Measurements from ENCODE around the gene LYL1. TPM values are rescaled to one million over a fixed set of nuclear protein-coding genes. Genes with fewer than 3 reads are reported as not detected.

Gene LYL1
- total and polyA plus RNA-seq, 2 donors (not counting 1 experiment from before 2014, with no cell fraction given) = 112 to 125 TPM

- H3K36me3 ChIP-seq (replicated peaks in 1 of 2; ENCODE audit: control extremely low read depth in 1 of 2, control insufficient read depth in 1 of 2, extremely low read depth in 1 of 2, insufficient read depth in 2 of 2, low read length in 1 of 2) = no peaks in the 10 kb centered on the region
- H3K9me3 Mint-ChIP-seq (ENCODE audit: insufficient read depth) = no peaks in the 10 kb centered on the region
- no peaks in the 10 kb centered on the region for H3K27me3 ChIP-seq (replicated peaks in 1 of 4; ENCODE audit: control extremely low read depth in 1 of 4, control insufficient read depth in 3 of 4, insufficient read depth in 4 of 4, low read length in 3 of 4)
- no peak overlapping the region for H3K27ac ChIP-seq (ENCODE audit: low read length in 2 of 2)
- TF ChIP-seq CTCF (IDR thresholded peaks at IDR 0.05) (no peak), EZH2 (IDR thresholded peaks at IDR 0.05; ENCODE audit: borderline replicate concordance, insufficient read depth, low read depth, low read length, poor library complexity, severe bottlenecking) (no peak)
- H3K9me3 ChIP-seq (ENCODE audit: control extremely low read depth in 1 of 3, control insufficient read depth in 2 of 3, insufficient read depth in 1 of 3, low read length in 2 of 3) = no peaks in the 10 kb centered on the region
- ATAC-seq (ENCODE audit: low read depth) = no peak
- no peak overlapping the region for H3K4me3 ChIP-seq (ENCODE audit: control extremely low read depth in 1 of 5, extremely low read depth in 1 of 5, insufficient read depth in 1 of 5, low read depth in 2 of 5, low read length in 4 of 5)
- no peak overlapping the region for H2AFZ ChIP-seq (ENCODE audit: insufficient read depth, low read depth, low read length, poor library complexity, severe bottlenecking)
- H3K4me2 ChIP-seq (replicated peaks; ENCODE audit: low read depth, low read length, poor library complexity, severe bottlenecking) = no peak overlapping the region
- peaks cover 11 to 29% of the 10 kb centered on the region in 2 donors for H3K4me1 ChIP-seq (ENCODE audit: control insufficient read depth in 2 of 2, insufficient read depth in 2 of 2, low read length in 2 of 2)
- no peak for DNase-seq
- ChIA-PET POLR2A (no interaction called here), CTCF (interaction anchor here (0.5 to 8.2 kb wide), 8 partner anchors 18 to 1004 kb away, joined by 3 to 285 read pairs (median 4); no protein-coding TSS in a partner anchor)
- intact Hi-C loops (cut with micrococcal nuclease) = loop anchor here (5.0 kb wide), 1 partner anchor 59 kb away; no protein-coding TSS in a partner anchor
- H3K27ac Mint-ChIP-seq = no peak overlapping the region
- H3K9ac ChIP-seq (ENCODE audit: low read length) = no peak overlapping the region
- H4K20me1 ChIP-seq (ENCODE audit: control insufficient read depth, insufficient read depth, low read length, poor library complexity, severe bottlenecking) = peaks cover 7% of the 10 kb centered on the region
- H3K79me2 ChIP-seq (ENCODE audit: control insufficient read depth, insufficient read depth, low read length) = peaks cover 8% of the 10 kb centered on the region
- H3K4me3 Mint-ChIP-seq = no peak overlapping the region
- 78% methylated on average over 22 of the region's 25 CpGs for WGBS (ENCODE audit: insufficient coverage)
- H3K27me3 Mint-ChIP-seq = no peaks in the 10 kb centered on the region
- peaks cover 18% of the 10 kb centered on the region for H3K4me1 Mint-ChIP-seq
Measured at GRCh38 chr19:13091400-13092157, 11.1 kb downstream of the LYL1 start.
